Testis (tissue), 2 donors: ENCODE results near the gene OPTN.

Source experiments
- CTCF ChIP-seq, 3 experiments: fragments of 450-650 bp in 2 of 3; fragments of 200-600 bp in 1 of 3; sonication (generic) in 1 of 3; IDR thresholded peaks; one replicate each; pipeline ENCODE4 v1.5.1; 2016 to 2019; ENCODE audit warnings: antibody characterized with exemption in 3 of 3, mild to moderate bottlenecking in 2 of 3, moderate library complexity in 1 of 3
- POLR2A ChIP-seq: fragments of 450-650 bp; IDR thresholded peaks from one replicate; pipeline ENCODE4 v1.6.1; 2017; ENCODE audit warnings: antibody characterized with exemption, mild to moderate bottlenecking, moderate library complexity

GRCh38 chr10:13187135-13187534, 87.2 kb downstream of the OPTN start:
- no peak for TF ChIP-seq CTCF (IDR thresholded peaks at IDR 0.05)
- TF ChIP-seq POLR2A: no peak
